Measurements from ENCODE around the gene COG5.

- TF ChIP-seq CTCF (conservative IDR thresholded peaks at IDR 0.05; ENCODE audit: low read depth, low read length), result no peak
- no peak for TF ChIP-seq CEBPB (IDR thresholded peaks at IDR 0.05; ENCODE audit: low read depth, low read length)
- TF ChIP-seq POLR2A (IDR thresholded peaks at IDR 0.05; ENCODE audit: low read depth, low read length), result no peak
- no peak for TF ChIP-seq MXI1 (IDR thresholded peaks at IDR 0.05; ENCODE audit: borderline replicate concordance, low read depth, low read length)
- TF ChIP-seq RAD21 (IDR thresholded peaks at IDR 0.05; ENCODE audit: low read length), result no peak
- no peak for TF ChIP-seq FOS (IDR thresholded peaks at IDR 0.05; ENCODE audit: low read depth, low read length)
- no peak for TF ChIP-seq MAZ (IDR thresholded peaks at IDR 0.05; ENCODE audit: borderline replicate concordance, low read depth, low read length)
- TF ChIP-seq BHLHE40 (IDR thresholded peaks at IDR 0.05; ENCODE audit: low read depth, low read length), result no peak
- TF ChIP-seq SMC3 (IDR thresholded peaks at IDR 0.05; ENCODE audit: low read depth, low read length), result no peak
These were observed 243.9 kb downstream of the COG5 start for GRCh38 chr7:107319724-107320228.

Data from IMR-90 (cell line).